HG03196 (cell line): ENCODE measurements around the gene NOL4L.
"Not testable (repeated sequence)": the region's sequence is repeated elsewhere in the genome, so short reads cannot be mapped to it uniquely, and the experiment has no call there.

Source experiments
- ATAC-seq: cut with Tn5 transposase; IDR thresholded peaks from one replicate; pipeline ENCODE4 v1.9.1; 2021; ENCODE audit not compliant: unreplicated experiment

NOL4L gene

DNA sequence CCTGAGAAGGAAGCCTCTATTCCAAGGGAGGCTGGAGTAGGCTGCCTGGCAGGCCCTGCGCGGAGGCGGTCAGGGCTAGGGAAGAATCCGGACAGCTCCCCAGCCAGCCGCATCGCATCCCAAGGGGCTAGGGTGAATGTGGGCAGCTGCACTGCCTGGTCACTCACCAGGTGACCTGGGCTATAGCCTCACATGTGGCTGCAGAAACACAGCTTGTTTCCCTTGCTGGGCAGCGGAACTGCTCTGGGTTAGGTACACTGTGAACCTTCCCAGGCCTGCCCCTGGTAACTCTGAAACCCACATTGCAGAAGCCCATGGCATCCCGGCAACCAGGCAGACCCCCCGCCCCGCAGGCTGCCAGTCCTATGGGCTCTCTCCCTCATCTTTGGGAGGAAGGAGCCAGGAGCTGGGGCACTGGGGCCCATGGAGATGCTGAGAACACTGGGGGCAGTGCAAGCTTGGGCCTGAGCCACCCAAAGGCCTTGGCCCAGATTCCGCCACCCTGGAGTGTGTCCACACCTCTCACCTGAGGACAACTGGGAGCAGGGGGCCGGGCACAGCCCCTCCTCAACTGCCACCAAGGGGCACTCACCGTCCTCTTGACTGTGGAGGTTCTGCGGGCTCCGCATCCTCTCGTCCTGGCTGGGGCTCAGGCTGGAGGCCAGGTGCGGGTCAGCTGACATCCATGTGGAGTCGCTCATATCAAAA, 111.0 kb downstream of the NOL4L start:
- no peak for ATAC-seq

DNA sequence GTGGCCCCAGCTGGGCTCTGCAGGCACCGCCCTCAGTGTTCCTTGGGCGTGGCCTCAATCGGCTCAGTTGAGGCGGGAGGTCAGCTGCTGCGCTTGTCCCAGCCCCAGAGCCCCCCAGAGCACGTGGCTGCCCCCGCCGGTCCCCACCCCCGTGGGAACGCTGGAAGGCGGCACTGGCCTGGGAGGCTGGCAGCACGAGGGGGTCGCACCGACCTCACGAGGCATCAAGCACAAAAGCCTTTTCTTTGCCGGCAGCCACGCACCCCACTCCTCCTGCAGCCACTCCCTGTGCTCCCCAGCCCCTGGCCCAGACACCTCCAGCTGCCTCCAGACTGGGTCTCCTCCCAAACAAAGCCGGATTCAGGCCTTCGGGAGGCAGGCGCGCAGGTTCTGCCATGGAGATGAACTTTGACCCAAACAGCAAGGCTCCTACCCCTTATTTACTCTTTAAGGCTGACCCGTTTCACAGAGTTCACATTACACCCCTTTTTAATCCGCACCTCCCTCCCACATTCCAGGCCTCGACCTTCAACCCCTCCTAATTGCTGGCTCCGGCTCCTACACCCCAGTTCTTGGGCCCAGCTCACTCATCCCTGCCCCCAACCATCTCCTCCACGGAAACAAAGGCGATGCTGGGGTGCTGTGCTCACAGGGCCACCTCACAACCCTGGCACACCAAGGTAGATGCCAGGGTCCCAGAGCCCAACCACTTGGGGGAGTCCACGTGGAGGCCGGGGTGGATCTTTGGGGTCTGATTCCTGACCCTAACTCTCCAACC, 111.7 kb downstream of the NOL4L start:
- no peak for ATAC-seq

DNA sequence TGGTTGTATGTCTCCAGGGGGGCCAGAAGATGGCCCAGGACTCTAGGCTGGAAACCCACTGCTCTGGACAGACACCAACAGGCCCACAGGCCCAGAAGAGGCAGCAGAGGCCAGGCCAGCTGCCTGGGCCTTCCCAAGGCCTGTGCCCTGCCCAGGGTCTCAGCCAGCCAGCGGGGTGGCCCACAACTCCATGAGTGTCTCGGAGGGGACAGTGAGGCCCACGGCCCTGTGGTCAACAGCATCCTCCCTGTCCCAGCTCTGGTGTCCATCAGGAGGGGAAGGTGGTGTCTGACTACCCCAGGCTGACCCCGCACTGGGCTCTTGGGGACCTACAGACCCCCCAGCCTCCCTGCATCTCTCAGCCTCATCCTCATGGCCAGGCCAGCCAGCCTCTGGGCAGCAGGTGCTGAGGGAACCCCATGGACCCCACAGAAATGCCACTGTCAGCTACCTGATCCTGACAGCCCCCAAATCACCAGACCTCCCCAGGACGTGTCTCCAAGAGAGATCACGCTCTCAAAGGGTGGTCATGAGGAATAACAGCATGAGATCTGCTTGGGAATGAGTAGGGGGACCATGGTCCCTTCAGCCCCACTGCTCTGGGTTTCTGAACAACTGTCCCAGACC, 112.4 kb downstream of the NOL4L start:
- ATAC-seq, result no peak

DNA sequence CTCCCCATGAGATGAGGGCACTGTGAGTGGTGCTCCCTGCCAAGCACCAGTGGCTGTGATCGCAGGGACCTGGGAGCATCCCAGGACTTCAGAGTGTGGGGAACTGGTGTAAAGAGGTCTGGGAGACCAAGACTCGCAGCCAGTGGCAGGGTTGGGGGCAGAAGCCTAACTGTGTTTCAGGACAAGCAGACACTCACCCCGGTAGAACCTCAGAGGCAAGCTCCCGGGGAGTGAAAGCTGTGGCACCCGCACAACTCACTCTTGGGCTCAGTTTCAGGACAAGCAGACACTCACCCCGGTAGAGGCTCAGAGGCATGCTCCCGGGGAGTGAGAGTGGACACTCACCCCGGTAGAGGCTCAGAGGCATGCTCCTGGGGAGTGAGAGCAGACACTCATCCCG, 114.2 kb downstream of the NOL4L start:
- no peak for ATAC-seq

DNA sequence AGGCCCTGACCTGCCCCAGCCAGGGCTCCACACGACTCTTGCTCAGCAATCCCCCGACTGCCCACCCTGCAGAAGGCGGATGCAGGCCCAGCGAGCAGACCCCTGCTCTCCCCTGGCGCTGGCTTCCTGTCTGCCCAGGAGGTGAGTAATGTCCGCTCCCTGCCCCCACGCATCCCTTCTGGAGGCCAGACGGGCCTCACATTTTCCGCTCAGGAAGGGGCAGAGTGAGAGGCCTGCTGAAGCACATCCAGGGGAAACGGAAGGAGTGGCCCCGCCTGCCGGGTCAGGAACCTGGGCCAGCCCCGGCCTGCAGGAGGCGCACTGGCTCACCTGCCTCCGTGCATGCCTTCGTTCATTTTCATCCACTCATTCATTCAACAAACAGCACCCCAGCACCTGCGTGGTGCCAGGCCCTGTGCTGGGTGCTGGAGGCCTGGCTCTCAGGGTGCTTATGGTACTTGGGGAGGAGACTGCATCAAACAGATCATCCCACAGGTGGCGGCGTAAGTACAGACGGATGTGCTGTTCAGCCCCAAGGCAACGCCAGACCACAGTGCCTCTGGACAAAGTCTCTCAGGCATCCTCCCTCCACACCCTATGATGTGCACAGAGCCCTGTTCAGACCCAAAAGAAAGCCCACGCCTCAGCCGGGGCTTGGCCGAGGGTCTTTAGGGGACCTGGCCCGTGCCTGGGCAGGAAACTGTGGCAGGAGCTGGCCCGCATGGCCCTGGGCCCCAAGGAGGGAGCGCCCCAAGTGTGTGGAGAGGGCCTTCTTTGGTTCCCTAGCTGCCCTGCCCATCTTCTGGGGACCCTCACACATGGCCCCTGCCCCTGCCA, 114.9 kb downstream of the NOL4L start:
- no peak for ATAC-seq

DNA sequence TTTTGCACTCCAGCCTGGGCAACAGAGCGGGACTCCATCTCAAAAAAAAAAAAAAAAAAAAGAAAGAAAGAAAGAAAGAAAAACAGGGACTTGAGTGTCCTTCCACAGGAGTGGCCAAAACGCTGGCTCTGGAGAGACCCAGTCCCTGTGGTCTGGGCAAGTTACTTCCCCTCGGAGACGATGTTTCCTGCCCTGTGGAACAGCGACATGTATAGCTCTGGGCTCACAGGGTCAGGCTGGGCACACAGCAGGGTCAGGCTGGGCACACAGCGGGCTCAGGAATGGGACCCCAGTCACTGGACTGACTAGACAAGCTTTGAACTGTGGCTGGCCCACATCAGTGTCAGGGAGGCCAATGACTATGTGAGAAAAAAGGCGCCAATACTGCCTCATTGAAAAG, 116.3 kb downstream of the NOL4L start:
- no peak for ATAC-seq

DNA sequence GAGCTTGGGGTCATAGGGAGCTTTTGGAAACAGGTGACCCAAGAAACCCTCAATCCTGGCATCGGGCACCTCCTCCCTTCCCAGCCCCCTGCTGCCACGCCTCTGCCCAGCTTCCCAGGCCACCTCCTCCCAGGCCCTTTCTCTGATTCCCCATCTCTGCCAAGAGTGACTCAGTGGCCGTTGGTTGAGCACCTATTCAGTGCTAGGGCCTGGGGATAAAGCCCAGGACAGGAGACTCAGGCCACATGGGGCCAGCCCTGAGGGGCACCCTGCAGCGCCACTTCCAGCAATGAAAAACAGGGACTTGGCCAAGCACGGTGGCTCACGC, 116.9 kb downstream of the NOL4L start:
- ATAC-seq, result no peak

DNA sequence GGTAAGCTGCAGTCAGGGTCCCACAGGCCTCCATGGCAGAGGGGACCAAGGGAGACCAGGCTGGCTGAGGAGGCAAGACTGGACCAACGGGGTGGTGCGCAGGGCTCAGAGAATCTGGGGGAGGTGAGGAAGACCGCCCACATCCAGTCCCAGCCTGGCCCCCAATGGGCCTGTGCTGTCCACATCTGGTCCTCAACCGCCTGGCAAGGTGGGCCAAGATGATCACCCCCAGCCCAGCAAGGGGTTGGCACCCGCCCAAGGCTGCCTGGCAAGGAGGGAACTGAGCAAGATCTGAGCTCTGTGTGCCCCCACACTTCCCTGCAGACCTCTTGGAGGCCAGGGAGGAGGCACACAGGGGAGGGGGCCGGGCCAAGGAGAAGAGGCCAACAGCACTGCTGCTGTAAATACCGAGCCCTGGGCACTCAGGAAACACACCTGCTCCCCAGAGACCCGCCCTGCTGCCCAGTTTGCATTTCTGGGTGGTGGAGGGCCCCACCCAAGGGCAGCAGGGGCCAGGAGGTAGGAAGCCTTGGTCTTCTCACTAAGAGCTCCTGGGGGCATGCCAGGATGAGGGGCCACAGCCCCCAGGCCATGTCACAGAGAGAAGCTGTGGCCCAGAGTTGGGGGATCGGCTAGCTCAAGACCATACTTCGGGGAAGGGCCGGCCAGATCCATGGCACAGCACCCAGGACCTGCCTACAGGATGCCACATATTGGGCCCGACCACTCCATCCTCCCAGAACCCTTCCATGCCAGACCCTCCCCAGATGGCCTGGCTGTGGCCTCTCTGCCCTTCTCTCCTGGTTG, 117.4 kb downstream of the NOL4L start:
- ATAC-seq, result no peak

DNA sequence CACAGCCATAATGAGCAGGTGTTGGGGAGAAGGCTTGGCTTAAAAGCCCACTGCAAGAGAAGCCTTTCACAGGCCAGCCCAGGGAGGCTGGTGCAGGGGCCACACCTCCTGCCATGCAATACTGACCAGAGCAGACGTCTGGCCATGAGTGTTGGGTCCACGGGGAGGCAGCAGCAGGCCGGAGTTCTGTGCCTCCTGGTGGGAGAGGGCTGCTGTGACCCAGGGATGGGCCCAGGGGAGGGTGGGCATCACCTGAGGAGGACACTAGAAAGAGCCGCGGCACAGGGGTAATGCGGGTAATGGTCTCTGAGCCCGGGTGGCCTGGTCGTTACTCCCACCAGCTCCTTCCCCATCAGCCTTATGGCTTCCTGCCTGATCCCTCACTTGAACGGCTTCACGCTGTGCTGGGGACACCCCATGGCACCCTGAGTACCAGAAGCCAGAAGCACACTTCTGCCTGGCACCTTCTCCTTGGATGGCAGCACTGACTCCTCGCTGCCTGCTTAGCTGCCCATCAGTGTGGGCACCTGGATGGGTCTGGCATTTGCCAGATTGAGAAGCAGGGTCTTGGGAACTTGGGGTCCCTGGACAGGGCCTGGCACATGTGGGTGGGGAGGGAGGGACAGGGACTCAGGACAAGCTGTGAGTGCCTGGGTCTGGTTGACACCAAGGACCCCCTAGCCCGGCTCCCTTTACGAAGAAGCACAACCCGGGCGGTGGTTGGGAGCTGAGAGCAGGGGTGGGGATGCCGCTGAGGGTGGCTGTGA, 118.2 kb downstream of the NOL4L start:
- ATAC-seq, result no peak

DNA sequence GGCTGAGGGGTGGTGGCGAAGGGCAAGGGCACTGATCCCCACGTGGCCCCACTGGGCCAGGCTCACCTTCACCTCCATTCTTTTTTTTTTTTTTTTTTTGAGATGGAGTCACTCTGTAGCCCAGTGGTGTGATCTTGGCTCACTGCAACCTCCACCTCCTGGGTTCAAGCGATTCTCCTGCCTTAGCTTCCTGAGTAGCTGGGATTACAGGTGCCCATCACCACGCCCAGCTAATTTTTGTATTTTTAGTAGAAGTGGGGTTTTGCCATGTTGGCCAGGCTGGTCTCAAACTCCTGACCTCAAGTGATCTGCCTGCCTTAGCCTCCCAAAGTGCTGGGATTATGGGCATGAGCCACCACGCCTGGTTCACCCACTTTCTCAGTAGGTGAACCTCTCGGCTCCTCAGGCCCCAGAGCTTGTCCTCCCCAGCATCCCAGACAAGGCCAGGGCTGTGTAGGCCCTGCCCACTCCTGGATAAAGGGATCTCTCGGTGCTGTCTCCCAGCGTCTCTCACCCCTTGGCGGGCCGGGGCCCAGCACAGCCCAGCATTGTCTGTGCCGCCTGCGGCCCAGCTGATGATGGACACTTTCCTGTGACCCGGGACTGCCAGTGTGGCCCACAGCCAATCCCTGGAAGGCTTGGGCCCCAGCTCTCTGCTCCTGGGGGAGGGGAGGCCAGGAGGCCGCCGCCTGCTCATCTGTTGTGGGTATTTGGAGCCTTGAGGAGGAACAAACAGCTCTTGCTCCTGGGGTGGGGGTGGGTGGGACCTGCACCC, 119.0 kb downstream of the NOL4L start:
- ATAC-seq, result not testable (repeated sequence)

DNA sequence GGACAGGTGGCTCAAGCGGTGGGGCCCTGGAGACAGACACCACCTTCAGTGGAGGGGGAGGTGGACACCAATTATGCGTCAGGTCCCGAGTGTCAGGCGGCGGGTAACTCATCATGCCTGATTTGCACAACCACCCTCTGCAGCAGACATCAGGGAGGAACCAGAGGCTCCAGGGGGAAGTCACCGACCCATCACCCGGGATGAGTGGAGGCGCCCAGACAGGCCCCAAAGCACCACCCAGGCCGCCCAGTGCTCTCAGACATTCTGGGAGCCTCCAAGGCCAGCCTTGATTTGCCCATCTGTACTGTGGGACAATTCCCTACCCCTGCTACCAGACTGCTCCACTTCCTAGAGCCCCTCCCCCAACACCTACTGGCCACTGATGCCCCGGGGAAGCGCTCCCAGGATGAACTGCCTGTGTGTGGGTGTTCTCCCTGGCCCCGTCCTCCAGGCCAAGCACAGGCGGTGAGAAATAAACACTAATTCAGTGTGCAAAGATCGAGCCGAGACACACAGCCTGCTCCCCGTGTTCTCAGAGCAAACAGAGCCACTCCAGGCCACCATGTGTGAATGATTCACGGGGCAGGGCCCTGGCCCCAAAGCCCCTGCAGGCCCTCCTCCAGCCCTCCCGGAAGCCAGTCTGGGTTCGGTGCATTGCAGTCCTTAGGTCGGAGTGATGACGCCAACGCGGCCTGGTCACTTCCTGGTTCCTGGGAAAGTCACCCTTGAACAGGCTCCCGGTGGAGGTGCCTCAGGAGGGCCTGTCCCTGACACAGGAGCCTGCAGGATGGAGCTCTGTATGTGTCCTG, 119.8 kb downstream of the NOL4L start:
- no peak for ATAC-seq

DNA sequence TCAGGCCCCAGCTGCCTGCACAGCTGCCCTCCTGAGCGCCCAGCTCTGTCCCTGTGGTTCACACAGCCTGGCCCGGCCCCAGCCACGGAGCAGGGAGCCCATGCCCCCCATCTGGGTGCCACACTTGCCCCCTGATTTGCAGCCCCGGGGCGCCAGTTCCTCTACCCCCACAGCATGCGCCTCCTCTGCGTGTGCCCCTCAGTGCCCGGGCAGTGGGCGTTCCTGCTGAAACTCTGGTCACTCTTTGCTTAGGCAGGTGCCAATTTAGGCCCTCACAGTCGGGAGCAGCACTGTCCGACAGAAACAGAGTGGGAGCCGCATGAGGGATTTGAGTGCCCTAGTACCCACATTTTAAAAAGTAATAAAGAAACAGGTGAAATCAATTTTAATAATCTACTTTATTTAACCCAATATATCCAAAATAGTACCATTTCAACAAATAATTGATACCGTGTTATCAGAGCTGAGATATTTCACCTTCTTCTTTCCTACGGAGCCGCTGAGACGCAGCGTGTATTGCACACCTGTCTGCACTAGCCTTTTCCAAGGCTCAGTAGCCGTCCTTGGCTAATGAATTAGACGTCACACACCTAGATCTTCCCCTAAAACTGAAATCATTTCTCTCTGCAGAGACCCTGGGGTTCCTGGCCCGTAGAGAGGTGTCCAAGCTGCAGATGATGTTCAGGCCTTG, 120.6 kb downstream of the NOL4L start:
- ATAC-seq, result no peak

DNA sequence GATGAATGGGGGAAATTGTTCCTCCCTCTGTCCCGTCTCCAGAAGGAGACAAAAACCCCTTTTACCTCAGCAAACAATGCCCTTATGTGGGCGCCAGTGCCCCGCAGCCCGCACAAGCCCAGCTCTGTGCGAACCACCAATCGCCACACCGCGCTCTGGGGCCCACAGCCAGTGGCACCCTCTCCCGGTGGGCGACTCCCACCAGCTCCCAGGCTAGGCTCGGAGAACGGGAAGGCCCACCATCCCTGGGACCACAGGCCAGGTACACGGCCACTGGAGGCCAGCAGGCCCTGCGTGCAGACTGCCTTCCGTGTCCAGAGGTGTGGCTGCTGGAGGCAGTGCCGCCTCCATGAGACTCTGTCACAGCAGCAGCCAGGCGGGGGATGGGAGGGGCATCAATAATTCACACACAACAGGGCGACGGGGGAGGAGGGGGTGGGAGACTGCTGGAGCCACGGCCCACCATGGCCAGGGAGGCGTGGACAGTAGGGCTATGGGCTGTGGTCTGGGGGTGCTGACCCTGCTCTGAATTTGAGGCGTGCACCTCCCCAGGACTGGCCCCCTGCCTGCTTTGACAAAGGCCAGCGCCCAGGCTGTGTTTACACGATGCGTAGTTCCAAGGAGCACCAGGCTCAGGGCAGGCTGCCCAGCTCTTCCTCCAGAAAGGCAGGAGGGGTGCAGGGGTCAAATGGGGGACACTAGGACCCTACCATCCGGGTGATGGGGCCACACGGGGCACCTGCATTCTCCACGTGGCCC, 121.3 kb downstream of the NOL4L start:
- ATAC-seq, result no peak

DNA sequence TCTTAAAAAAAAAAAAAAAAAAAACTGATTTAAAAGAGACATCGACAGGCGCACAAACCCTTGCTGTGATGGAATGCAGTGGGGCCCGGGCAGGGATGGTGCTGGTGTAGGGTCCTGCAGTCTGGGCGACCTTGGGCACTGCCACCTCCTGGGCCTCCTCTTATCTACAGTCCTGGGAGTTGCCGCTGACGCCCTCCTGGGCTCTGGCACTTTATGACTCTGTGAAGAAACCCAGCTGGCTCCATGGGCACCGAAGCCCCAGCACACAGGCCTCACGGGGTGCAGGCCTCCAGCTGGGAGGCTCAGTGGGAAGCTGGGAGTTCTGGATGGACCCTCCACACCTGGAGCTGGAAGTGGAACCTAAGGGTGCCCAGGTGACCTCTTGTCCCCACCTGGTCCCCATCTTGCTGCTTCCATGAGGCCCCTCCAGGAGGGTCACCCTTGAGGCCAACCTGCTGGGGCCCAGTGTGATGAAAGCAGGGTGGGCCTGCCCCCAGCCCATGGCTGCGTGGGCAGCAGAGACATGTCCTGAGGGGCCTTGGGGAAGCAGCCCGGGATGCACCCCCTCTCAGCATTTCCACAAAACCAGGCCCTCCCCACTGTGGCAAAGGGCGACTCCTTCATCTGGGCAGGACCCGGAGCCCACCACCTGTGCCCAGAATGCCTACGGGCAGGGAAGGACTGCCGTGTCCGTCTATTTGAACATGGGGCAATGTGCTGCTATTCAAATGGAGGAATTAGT, 122.1 kb downstream of the NOL4L start:
- ATAC-seq, result no peak

DNA sequence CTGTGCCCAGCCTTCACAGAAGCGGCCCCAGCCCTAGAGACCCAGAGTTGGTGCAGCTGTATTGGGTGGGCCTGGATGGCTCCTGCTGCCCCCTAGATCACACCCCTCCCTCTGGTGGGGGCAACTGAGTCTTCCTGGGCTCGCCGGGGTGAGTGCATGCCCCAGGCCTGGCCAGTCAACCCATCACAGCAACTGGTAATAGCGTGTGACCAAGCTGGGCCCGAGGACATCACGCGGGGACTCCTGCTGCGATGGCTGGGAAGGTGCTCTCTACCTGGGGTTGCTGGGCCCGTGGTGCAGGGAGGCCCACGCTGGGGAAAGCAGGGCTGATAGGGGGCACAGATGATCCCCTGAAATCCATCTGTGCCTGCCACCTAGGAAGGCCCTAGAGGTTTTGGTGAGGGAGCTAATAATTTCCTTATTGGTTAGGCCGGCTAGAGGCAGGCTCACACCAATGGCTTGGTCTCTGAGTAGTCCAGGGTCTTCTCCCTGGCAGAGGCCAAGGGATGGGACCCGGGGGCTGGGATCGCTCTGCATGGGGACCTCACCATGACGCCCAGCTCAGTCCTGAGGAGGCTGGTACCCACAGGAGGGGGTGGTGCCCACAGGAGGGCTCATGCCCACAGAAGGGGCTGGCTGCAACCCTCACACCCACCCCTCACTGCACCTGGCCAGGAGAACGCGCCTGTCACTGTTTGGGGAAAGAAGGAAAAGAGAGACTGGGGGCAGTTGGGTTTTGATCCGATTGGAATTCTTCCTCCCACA, 123.1 kb downstream of the NOL4L start:
- ATAC-seq, result no peak
